SW 1271 (cell line): Measurements from ENCODE around the gene TMEM108.

Source experiments
- DNase-seq, 2 experiments: peaks; one replicate each; lab custom pipeline; 2025; lab: John Stamatoyannopoulos, UW

The TMEM108 gene

DNA sequence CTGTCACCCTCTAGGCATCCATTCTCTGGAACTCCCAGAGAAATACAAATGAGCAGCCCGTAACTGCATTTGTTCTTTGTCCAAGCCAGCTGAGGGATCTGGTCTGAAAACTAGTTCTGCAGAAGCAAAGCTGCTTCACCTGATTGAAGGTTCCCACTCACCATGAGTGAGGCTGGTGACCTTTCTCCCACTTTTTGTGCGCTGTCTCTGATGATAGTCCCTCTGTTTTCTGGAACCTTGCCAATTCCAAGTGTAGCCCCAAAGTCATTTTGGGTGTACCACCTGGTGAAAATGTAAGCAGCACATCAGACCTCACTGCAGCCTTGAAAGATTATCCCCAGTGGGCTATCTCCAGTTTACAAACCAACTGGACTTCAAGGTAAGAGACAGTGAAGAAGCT is 322.3 kb downstream of the TMEM108 start:
- no peak for DNase-seq

DNA sequence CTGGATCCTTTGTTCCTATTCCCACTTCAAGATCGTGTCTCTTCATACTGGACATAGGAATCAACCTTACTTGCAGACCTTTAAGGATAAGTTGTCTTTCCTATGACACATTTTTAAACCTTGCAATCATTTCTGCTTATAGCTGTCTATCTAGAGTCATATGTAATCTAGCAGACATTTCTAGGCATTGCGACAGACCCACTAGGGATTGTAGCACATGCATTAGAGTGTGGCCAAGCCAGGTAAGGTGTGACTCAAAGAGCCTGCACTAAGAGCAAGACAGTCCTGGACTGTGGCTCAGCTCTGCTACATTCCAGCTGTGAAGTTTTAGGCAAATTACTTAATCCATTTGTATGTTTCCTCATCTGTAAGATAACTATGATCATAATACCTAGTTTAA is 322.8 kb downstream of the TMEM108 start:
- no peak for DNase-seq

DNA sequence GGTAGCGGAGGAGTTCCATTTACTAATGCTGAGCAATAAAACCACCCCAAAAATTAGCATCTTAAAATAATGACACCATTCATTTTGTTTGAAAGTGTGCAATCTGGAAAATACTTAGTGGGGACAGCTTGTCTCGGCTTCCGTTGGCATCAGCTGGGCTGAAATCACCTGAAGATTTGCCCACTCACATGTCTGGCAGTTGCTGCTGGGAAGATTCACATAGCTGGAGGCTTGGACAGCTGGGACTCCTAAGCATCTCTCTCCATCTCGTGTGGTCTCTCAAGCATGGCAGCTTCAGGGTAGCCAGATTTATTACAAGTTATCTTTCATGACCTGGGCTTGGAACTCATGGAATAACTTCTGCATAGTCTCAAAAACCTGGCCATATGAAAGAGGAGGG is 323.2 kb downstream of the TMEM108 start:
- DNase-seq: no peak

DNA sequence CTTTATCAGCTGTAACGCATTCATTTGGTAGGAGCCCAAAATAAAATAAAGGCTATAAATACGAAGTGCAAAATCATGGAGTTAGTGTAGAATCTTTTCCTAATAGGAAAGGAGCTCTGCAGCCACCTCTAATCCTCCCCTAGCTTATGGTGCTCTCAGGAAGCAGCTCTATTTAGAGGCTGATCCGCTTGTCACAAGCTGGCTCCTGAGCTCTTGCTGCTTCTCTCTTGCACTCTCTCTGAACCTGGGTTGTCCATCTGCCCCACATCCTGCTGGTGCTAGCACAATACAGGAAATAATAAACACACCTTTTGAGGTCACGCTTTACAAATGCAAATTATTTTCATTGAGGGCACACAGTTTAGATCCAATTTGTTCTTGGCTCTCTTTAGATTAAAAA is 324.3 kb downstream of the TMEM108 start:
- no peak for DNase-seq

DNA sequence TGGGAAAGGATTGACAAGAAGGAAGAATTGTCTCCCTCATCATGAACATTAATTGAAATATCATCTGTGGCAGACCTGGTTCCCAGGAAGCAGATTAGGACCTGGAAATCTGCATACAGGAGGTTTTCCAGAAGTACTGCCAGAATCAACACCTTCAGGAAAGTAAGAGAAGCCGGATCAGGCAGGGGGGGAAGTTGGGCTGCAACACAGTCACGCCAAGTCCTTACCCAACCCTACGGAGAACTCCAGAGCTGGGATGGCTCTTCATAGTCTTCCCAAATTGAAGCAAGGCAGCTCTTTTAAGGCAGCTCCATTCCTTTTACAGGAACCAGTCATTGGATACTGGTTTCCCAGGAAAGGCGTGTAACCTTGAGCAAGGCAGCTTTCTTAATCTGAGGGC is 326.5 kb downstream of the TMEM108 start:
- no peak for DNase-seq

DNA sequence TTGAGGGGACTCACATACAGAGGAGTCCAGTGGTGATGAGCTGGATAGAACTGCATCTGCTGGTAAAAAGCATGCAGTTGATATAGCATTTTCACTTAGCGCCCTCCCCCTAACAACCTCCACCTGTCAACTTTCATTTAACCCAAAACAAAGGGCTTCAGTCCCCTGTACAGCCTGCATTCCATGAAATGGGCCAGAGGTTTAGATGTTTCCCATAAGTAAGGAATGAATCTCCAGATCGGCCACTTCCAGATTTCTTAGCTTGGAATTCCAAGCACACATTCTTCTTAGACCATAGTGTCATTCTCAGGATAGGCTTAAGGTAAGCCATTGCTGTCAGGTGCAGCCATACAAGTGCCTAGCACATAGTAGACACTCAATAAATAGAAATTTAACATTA is 328.7 kb downstream of the TMEM108 start:
- DNase-seq: no peak

DNA sequence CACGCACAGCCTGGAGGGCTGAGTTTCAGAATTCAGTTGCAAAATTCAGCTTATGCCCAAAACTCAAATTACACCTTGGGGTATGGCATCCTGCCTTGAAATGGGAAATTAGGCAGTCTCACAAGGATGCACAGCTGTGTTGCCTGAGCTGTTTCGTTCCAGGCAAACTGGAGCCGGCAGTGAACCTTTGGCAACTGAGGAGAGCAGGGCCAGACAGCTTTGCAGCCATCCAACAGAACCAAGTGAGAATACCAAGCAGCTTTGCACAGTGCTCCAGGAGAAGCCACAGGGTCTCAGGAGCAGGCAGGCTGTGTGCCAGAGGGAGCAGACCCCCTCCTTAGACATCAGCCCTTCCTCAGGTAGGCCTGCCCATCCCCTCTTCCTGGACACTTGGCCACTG is 329.2 kb downstream of the TMEM108 start:
- DNase-seq: no peak

DNA sequence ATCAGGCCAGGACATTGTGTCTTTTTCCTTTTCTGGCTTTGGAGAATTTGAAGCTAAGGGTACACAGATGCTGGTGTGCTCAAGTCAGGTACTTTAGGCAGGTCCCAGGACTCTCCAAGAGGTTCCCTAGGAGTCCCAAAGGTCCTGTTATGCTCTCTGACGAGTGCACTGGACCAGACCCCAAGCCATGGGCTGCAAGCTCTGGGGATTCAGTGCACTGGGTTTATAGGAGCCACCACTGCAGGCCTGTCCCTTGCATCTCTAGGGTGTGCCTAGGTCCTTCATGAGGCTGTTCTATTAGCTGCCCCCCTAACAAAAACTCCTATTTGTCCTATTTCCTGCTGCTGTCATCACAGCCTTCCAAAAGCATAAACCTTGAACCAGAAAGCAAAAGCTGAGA is 329.8 kb downstream of the TMEM108 start:
- DNase-seq: no peak

DNA sequence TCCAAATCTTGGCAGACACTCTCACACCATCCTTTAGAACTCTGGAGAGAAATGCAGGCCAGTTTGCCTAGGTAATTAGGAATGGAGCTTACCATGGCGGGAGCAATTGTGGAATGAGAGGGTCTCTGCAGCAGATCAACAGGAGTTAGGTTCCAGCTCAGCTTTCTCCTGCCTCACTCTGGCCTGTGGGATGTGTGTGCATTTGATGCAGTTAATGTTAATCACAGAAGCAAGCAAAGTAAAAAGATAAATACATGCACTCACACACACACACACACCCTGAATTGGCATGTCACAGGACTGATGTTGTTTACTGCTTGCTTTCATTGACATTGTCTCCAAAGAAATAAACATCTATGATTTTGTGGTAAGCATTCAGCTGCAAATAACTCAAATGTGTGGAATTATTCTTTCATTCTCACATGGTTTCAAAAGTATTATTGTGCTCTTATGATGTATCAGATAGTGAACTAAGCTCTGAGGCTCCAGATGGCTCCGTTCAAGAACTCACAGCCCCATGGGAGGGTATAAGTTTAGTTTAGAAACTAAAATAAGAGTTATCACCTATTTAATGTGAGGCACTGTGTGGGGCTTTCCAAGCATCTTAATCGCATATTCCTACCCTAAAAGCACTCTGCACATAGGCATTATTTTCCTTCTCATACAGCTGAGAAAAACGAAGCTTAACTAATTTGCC is 330.3 kb downstream of the TMEM108 start:
- no peak for DNase-seq

DNA sequence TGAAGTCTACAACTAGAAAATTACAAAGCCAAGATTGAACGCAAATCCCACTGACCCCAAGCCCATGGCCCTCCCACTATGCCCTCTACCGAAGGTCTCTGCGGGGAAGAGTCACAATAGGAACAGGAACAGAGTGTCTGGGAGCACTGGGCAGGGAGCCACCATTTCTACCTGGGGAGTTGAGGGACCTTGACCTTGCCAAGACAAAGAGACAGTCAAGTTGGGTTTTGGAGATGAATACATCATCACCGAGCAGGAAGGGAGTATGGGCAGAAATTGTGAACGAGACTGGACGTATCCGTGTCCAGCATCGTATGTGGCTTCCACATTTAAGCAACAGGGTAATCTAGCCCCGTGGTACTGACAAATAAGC is 330.9 kb downstream of the TMEM108 start:
- DNase-seq: no peak

DNA sequence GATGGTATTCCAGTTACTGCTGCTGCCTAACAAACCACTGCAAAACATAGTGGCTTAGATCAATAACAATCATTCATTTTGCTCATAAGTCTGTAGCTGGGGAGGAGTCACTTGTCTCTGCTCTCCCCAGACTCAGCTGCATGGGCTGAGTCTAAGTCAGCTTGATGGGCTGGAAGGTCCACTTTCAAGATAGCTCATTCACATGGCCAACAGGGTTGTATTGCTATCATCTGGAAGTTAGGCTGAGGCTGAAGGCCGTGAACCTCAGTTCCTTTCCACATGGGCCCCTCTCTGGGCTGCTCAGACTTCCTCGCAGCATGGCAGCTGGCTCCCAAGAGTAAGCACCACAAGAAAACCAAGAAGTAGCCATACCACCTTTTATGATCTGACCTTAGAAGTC is 333.0 kb downstream of the TMEM108 start:
- no peak for DNase-seq

DNA sequence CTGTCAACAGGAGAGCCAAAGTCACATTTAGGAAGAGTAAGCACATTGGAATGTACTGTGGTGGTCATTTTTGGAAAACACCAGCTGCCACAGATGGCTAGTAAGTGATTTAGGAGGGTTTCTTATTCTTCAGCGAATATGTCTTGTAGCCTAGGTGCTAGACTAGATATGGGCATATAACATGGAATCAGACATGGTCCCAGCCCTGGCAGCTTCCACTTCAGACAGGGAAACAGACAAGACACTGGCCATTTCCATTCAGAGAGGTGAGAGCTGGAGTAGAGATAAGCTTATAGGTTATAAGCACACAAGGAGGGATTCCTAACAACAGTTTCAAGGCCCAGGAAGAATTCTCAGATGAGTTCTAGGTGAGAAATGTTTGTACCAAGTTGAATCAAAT is 333.5 kb downstream of the TMEM108 start:
- DNase-seq: no peak

DNA sequence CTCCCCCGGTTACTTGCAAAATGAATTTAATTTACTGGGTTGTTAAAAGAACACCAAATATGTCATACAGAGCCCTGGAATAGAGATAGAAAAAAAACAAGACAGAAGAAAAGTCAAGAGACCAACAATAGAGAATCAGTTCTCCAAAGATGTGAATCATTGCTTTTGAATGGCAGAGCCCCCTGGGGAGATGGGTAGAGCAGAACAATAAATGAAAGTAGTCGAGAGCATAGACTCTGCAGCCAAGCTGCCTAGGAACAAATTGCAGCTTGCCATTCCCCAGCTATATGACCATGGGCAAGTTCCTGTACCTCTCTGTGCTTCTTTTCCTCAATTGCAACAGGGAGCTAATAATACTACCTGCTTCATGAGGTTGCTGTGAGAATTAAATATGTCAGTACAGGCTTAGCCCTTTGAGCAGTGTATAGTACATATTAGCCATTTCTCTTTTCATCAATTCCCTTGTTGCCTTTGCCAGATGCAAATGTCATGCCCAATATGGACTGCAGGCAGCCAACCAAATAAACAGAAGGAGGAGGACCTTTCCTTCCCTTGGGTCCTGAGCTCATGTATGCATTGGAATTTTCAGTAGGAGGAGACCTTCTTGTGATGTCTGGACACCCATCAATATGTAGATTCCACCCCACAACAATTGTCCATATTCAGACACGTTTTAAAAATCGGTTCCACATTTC is 336.7 kb downstream of the TMEM108 start:
- no peak for DNase-seq

DNA sequence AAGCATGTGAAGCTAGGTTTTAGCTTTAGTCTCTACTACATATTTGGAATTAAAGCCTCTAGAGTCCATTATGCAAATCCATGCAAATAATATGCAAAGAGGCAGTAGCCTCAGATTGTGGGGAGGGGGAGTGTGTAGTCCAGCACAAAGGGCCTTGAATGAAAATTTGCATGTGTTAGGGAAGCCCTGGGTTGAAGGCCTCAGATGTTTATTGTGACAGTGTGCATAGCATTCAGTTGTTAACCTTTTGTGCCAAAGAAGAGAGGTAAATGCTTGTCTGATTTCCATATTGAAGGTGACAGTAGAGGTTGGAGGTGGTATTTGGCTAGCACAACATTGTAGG is 337.2 kb downstream of the TMEM108 start:
- DNase-seq: no peak

DNA sequence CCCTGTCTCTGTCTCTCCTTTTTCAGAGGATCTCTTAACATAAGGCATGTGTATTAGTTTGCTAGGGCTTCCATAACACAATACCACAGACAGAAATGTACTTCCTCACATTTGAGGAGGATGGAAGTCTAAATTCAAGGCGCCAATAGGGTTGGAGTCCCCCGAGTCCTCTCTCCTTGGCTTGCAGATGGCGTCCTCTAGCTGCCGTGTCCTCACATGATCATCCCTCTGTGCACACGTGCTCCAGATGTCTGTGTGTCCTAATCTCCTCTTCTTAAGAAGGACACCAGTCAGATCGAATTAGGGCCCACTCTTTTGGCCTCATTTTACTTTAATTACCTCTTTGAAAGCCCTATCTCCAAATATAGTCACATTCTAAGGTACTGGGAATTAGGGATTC is 338.6 kb downstream of the TMEM108 start:
- DNase-seq: no peak

DNA sequence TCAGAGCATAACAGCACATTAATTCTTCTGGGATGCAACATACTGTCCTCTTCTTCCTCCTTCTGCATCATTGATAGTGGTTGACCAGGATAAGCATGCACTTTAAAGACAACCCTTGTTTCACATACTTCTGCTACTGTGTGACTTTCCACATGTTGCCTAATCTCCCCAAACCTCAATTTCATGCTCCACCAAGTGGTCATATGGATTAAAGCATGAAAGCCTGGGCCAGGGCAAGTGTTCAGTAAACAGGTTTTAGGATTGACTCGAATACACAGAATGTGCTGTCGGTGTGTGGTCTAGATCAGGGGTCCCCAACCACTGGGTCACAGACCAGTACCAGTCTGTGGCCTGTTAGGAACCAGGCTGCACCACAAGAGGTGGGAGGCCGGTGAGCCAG is 339.2 kb downstream of the TMEM108 start:
- peak in 1 of 2 experiments; percentile 47 for DNase-seq

DNA sequence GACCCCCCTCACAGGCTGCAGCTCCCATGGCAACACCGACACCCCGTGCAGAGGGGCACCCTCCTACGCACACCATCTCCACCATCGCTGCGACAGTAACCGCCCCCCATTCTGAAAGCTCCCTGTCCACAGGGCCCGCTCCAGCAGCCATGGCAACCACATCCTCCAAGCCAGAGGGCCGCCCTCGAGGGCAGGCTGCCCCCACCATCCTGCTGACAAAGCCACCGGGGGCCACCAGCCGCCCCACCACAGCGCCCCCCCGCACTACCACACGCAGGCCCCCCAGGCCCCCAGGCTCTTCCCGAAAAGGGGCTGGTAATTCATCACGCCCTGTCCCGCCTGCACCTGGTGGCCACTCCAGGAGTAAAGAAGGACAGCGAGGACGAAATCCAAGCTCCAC is 341.7 kb downstream of the TMEM108 start:
- DNase-seq: no peak

DNA sequence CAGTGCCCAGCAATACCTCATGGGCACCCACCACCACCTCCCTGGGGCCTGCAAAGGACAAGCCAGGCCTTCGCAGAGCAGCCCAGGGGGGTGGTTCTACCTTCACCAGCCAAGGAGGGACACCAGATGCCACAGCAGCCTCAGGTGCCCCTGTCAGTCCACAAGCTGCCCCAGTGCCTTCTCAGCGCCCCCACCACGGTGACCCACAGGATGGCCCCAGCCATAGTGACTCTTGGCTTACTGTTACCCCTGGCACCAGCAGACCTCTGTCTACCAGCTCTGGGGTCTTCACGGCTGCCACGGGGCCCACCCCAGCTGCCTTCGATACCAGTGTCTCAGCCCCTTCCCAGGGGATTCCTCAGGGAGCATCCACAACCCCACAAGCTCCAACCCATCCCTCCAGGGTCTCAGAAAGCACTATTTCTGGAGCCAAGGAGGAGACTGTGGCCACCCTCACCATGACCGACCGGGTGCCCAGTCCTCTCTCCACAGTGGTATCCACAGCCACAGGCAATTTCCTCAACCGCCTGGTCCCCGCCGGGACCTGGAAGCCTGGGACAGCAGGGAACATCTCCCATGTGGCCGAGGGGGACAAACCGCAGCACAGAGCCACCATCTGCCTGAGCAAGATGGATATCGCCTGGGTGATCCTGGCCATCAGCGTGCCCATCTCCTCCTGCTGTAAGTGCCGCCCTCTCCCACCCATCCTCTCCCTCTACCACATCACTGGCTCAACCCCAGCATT is 342.5 kb downstream of the TMEM108 start:
- no peak for DNase-seq

DNA sequence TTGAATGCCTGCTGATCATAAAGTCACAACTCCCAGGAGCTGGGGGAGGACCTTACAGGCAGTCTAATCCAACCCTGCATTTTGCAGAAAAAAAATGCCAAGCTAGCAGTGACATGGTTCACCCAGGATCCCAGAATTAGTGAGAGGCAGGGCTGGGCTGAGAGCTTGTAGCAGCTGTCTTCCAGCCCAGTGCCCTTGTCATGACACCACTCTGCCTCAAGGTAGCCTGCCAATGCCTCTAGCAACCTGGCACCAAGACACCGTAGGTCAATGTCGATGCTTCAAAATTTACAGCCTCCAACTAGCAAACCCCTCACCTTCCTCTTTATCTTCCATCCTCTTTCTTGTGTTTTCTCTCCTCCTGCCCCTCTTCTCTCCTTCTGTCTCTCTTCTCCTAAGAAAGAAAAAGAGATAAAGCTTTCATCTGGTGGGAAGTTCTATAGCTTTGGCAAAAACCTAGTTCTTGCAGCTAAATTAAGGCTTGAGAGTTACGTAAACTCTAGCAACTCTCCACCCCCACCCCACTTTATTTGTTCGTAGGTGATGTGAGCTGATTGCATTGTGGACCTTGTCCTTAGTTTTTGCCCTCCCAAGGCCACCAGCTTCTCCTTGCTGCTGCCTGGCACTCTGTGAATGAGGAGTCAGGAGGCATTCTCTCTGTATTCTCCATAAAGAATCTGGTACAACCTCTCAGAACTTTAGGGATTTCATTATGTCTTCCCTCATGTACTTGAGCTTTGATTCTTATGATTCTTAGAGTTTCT is 343.3 kb downstream of the TMEM108 start:
- DNase-seq: no peak

DNA sequence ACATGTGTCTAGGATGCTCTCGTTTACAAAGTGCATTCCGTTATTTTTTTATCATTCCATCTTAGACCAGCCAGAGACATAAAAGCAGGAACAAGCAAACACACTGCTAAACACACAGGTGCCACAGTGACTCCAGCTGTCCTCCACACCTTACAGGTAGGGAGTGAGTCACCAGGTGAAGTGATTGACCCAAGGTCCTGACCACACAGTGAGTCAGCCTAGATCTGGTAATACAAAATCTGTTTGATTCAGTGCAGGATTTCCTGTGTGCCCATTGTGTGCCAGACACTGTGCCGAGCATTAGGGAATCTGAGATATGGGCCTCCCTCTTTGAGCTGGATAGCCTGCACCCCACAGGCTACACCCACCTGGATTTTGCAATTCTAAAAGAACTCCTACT is 345.0 kb downstream of the TMEM108 start:
- DNase-seq: no peak

DNA sequence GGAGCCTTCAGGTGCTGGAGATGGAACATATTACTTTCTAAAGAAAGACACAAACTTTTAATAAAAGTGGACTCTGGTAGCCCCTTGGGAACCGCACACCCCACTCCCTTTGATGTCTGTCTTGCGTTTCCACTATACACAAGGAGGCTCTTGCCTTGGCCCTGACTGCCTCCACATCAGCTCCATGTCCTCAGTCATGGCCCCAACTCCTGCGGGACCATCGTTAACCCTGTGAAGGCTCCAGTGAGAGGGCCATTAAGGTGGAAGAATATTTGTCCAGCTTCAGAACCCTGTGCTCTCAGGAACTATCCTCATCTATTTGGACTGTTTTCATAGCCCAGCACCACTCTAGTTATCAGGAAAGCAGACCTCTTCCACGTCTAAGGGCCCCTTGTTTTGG is 345.6 kb downstream of the TMEM108 start:
- DNase-seq: no peak

DNA sequence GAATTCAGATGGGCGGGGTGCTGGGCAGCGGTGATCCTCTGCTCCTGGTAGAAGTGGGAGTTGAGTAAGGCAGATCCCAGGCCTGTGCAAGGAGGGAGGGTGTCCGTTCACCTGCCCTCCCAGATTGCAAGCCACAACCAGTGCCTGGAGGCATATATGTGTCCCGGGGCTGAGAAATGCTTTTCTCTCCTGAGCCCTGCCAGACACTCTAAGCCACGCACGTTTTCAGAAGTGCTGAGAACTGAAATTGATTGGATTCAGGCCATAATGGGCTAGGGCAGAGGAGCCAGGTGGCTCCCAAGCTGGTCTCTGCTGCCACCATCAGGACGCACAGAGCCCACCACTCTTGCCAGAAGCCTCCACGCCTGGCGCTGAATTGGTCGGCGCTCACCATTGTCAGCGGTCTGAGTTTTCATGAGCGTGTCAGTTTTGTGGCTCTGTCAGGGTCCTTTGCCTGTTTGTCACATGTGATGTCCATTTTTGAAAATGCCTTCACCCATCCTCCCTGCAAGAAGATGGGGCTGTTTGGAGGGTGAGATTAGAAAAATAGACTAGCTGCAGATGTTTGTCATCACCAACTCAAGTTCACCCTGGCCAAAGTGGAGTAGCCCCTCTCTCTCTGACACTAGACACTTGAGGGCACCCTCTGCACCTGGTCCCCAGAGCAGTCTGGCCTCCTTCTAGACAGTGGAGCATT is 346.3 kb downstream of the TMEM108 start:
- DNase-seq: no peak
